MCF 10A (cell line): Measurements from ENCODE around the gene CETP. TPM values are rescaled to one million over a fixed set of nuclear protein-coding genes. Genes with fewer than 3 reads are reported as not detected.

ENCODE experiments used
- BruUV-seq: library from RNA; stranded (reverse); fragments of 400-500 nt; replicated peaks from 2 replicates; lab custom pipeline; 2021; lab: Mats Ljungman, UMichigan
- CTCF ChIA-PET: fragments of 300-600 bp; sonication (Branson Sonifier 250); formaldehyde crosslinking; extraction: SDS; loops from one replicate; lab custom pipeline; 2021; ENCODE audit warnings: antibody characterized with exemption, inconsistent platforms; lab: Yijun Ruan, JAX
- POLR2A ChIA-PET: fragments of 300-600, 350-650 bp; sonication (Branson Sonifier 250); formaldehyde crosslinking; extraction: SDS; loops from one replicate; lab custom pipeline; 2020; ENCODE audit warnings: antibody characterized with exemption, inconsistent platforms; lab: Yijun Ruan, JAX
- DNase-seq: peaks from one replicate; pipeline ENCODE4 v3.0.0-alpha.2; 2018; ENCODE audit not compliant: unreplicated experiment
- H3K27ac Mint-ChIP-seq: one replicate; pipeline ENCODE4 v1.8.0; 2022; ENCODE audit warnings: mild to moderate bottlenecking, low read depth, mixed read lengths; ENCODE audit not compliant: unreplicated experiment
- H3K27me3 Mint-ChIP-seq: one replicate; pipeline ENCODE4 v1.8.0; 2022; ENCODE audit warnings: mixed read lengths; ENCODE audit not compliant: insufficient read depth, unreplicated experiment
- H3K36me3 Mint-ChIP-seq: one replicate; pipeline ENCODE4 v1.8.0; 2022; ENCODE audit warnings: mild to moderate bottlenecking, moderate library complexity, mixed read lengths; ENCODE audit not compliant: insufficient read depth, unreplicated experiment
- H3K4me1 Mint-ChIP-seq: one replicate; pipeline ENCODE4 v1.8.0; 2022; ENCODE audit warnings: mixed read lengths; ENCODE audit not compliant: insufficient read depth, unreplicated experiment
- H3K4me3 Mint-ChIP-seq: one replicate; pipeline ENCODE4 v1.8.0; 2022; ENCODE audit warnings: mild to moderate bottlenecking, moderate library complexity, mixed read lengths; ENCODE audit not compliant: unreplicated experiment
- H3K9me3 Mint-ChIP-seq: one replicate; pipeline ENCODE4 v1.8.0; 2022; ENCODE audit warnings: mixed read lengths; ENCODE audit not compliant: unreplicated experiment
- CTCF ChIP-seq: fragments of 200-600 bp; IDR thresholded peaks from one replicate; pipeline ENCODE4 v1.8.0; 2022; ENCODE audit warnings: antibody characterized with exemption, mild to moderate bottlenecking; ENCODE audit not compliant: unreplicated experiment
- intact Hi-C: fragments of 100-400 bp; cut with micrococcal nuclease; formaldehyde crosslinking; loops from 2 replicates; pipeline ENCODE4 v1.14.1; 2022
- total RNA-seq: library from RNA; stranded (reverse); gene quantifications from 2 replicates; pipeline ENCODE4 v1.2.3, GENCODE V29; 2022

Gene CETP
- total RNA-seq, 1 experiment from 2014 or later = not detected

GRCh38 chr16:56939801-56940200, 21.9 kb upstream of the CETP start:
- Mint-ChIP-seq H3K4me1 (peaks cover 8% of the 10 kb centered on the region), H3K36me3 (peaks cover 100% of the 10 kb centered on the region)

GRCh38 chr16:56941092-56941491, 20.7 kb upstream of the CETP start:
- Mint-ChIP-seq H3K27me3 (no peaks in the 10 kb centered on the region), H3K4me3 (no peak overlapping the region), H3K9me3 (no peaks in the 10 kb centered on the region), H3K4me1 (no peaks in the 10 kb centered on the region), H3K36me3 (peaks cover 95% of the 10 kb centered on the region), H3K27ac (no peak overlapping the region)
- ChIA-PET POLR2A (no interaction called here), CTCF (no interaction called here)
- no peak for DNase-seq
- TF ChIP-seq CTCF = no peak
- BruUV-seq = no TSS peak
- intact Hi-C loops = no loop called here

More at GRCh38 chr16:56939801-56940200, 21.9 kb upstream of the CETP start:
- no peak for TF ChIP-seq CTCF
- BruUV-seq = no TSS peak
- Mint-ChIP-seq H3K4me3 (no peak overlapping the region), H3K27me3 (no peaks in the 10 kb centered on the region), H3K27ac (no peak overlapping the region), H3K9me3 (no peaks in the 10 kb centered on the region)
- POLR2A ChIA-PET = no interaction called here
- CTCF ChIA-PET = no interaction called here
- DNase-seq = no peak
- intact Hi-C loops = loop anchor here (10.0 kb wide), 1 partner anchor 225 kb away; no protein-coding TSS in a partner anchor

GRCh38 chr16:56941856-56942331, 19.9 kb upstream of the CETP start:
- ChIA-PET POLR2A (interaction anchor here (0.9 to 1.1 kb wide), 2 partner anchors 8 to 10 kb away, joined by 3 to 7 read pairs; partner anchors contain the start of gene HERPUD1), CTCF (interaction anchor here (0.6 kb wide), 1 partner anchor 18 kb away, joined by 6 read pairs; no protein-coding TSS in a partner anchor)
- no peak overlapping the region for H3K27ac Mint-ChIP-seq
- no peaks in the 10 kb centered on the region for H3K27me3 Mint-ChIP-seq
- TF ChIP-seq CTCF = no peak
- BruUV-seq = no TSS peak
- no peak overlapping the region for H3K4me3 Mint-ChIP-seq
- no peaks in the 10 kb centered on the region for H3K9me3 Mint-ChIP-seq
- H3K36me3 Mint-ChIP-seq = peaks cover 92% of the 10 kb centered on the region
- intact Hi-C loops = no loop called here
- DNase-seq = no peak
- H3K4me1 Mint-ChIP-seq = no peaks in the 10 kb centered on the region

- no peak for TF ChIP-seq CTCF
- H3K4me1 Mint-ChIP-seq = no peaks in the 10 kb centered on the region
- BruUV-seq = no TSS peak
- H3K36me3 Mint-ChIP-seq = peaks cover 77% of the 10 kb centered on the region
- intact Hi-C loops = no loop called here
- H3K4me3 Mint-ChIP-seq = no peak overlapping the region
- no peak overlapping the region for H3K27ac Mint-ChIP-seq
- no peaks in the 10 kb centered on the region for H3K27me3 Mint-ChIP-seq
- no peaks in the 10 kb centered on the region for H3K9me3 Mint-ChIP-seq
- POLR2A ChIA-PET = interaction anchor here (0.6 to 0.7 kb wide), 3 partner anchors 11 to 42 kb away, joined by 3 read pairs; no protein-coding TSS in a partner anchor
- CTCF ChIA-PET = interaction anchor here (0.6 to 0.9 kb wide), 2 partner anchors 11 to 927 kb away, joined by 3 read pairs; no protein-coding TSS in a partner anchor
- DNase-seq = no peak
Measured at GRCh38 chr16:56943761-56944375, 17.9 kb upstream of the CETP start.
